CD14-positive monocyte (primary cell): ENCODE results near the gene OTOS. TPM values are rescaled to one million over a fixed set of nuclear protein-coding genes. Genes with fewer than 3 reads are reported as not detected.

ENCODE experiments used
- DNase-seq, 3 donors: peaks; one replicate each; pipeline ENCODE4 v3.0.0-alpha.2; 2011 to 2022
- H2AFZ ChIP-seq: 2 replicates; pipeline ENCODE4 v1.6.0; 2012; ENCODE audit warnings: mild to moderate bottlenecking, low read depth, low read length, inconsistent platforms; ENCODE audit not compliant: insufficient read depth, poor library complexity, severe bottlenecking
- H3K27ac ChIP-seq, 2 donors: 1 replicate in 1 of 2; 2 replicates in 1 of 2; pipeline ENCODE4 v1.5.1; 2012 to 2013; ENCODE audit warnings: low read length in 2 of 2, control low read depth in 1 of 2, inconsistent platforms in 1 of 2, low read depth in 1 of 2, mild to moderate bottlenecking in 1 of 2
- H3K27me3 ChIP-seq, 2 donors: one replicate each; pipeline versions ENCODE4 v1.6.0 to v1.6.1; 2011 to 2013; ENCODE audit warnings: low read length in 2 of 2; ENCODE audit not compliant: control insufficient read depth in 2 of 2, insufficient read depth in 2 of 2
- H3K36me3 ChIP-seq, 2 donors: replicated peaks in 1 of 2; 1 replicate in 1 of 2; 2 replicates in 1 of 2; pipeline versions ENCODE4 v1.5.1 to v1.6.1; 2012 to 2013; ENCODE audit warnings: low read length in 2 of 2, control low read depth in 1 of 2, inconsistent platforms in 1 of 2, mild to moderate bottlenecking in 1 of 2; ENCODE audit not compliant: insufficient read depth in 2 of 2, control insufficient read depth in 1 of 2
- H3K4me1 ChIP-seq, 2 donors: 1 replicate in 1 of 2; 2 replicates in 1 of 2; pipeline versions ENCODE4 v1.5.1 to v1.6.1; 2012 to 2013; ENCODE audit warnings: low read length in 2 of 2, control low read depth in 1 of 2, inconsistent platforms in 1 of 2, mild to moderate bottlenecking in 1 of 2, moderate library complexity in 1 of 2; ENCODE audit not compliant: insufficient read depth in 2 of 2, control insufficient read depth in 1 of 2
- H3K4me2 ChIP-seq: replicated peaks from 2 replicates; pipeline ENCODE3; 2012; ENCODE audit warnings: low read length, moderate library complexity, mild to moderate bottlenecking; ENCODE audit not compliant: poor library complexity, severe bottlenecking; ENCODE audit errors: extremely low read depth
- H3K4me3 ChIP-seq, 3 experiments: fragments of 200-600 bp in 1 of 3; sonication (generic) in 1 of 3; replicated peaks in 1 of 3; 1 replicate in 2 of 3; 2 replicates in 1 of 3; pipeline ENCODE4 v1.5.1; 2011 to 2013; ENCODE audit warnings: low read length in 3 of 3, mild to moderate bottlenecking in 3 of 3, control low read depth in 2 of 3, low read depth in 2 of 3, inconsistent platforms in 1 of 3, moderate library complexity in 1 of 3
- H3K79me2 ChIP-seq: 2 replicates; pipeline ENCODE4 v1.6.0; 2012; ENCODE audit warnings: mild to moderate bottlenecking, control low read depth, inconsistent platforms, low read length, moderate library complexity; ENCODE audit not compliant: insufficient read depth
- H3K9ac ChIP-seq: 2 replicates; pipeline ENCODE4 v1.6.0; 2017; ENCODE audit warnings: low read length, mild to moderate bottlenecking; ENCODE audit not compliant: insufficient read depth, poor library complexity, severe bottlenecking
- H3K9me3 ChIP-seq, 2 donors: replicated peaks in 1 of 2; 1 replicate in 1 of 2; 2 replicates in 1 of 2; pipeline versions ENCODE4 v1.5.1 to v1.6.1; 2012 to 2013; ENCODE audit warnings: low read length in 2 of 2, control low read depth in 1 of 2; ENCODE audit not compliant: control insufficient read depth in 1 of 2, insufficient read depth in 1 of 2
- H4K20me1 ChIP-seq: 2 replicates; pipeline ENCODE4 v1.6.0; 2012; ENCODE audit warnings: mild to moderate bottlenecking, low read length, control low read depth, moderate library complexity; ENCODE audit not compliant: insufficient read depth
- H3K27ac Mint-ChIP-seq, 7 donors: one replicate each; pipeline ENCODE4 v1.8.0; 2020; ENCODE audit warnings: mild to moderate bottlenecking in 7 of 7, mixed read lengths in 7 of 7, moderate library complexity in 6 of 7, inconsistent platforms in 2 of 7
- H3K27me3 Mint-ChIP-seq, 3 donors: one replicate each; pipeline ENCODE4 v1.8.0; 2021 to 2022; ENCODE audit warnings: low read depth in 3 of 3, mild to moderate bottlenecking in 3 of 3, mixed read lengths in 3 of 3, moderate library complexity in 3 of 3, inconsistent platforms in 1 of 3
- H3K36me3 Mint-ChIP-seq, 2 donors: one replicate each; pipeline ENCODE4 v1.8.0; 2020; ENCODE audit warnings: mixed read lengths in 2 of 2, inconsistent platforms in 1 of 2, mild to moderate bottlenecking in 1 of 2
- H3K4me1 Mint-ChIP-seq: one replicate; pipeline ENCODE4 v1.8.0; 2020; ENCODE audit warnings: mild to moderate bottlenecking, mixed read lengths
- H3K4me3 Mint-ChIP-seq, 2 donors: one replicate each; pipeline ENCODE4 v1.8.0; 2020; ENCODE audit warnings: mild to moderate bottlenecking in 2 of 2, mixed read lengths in 2 of 2, moderate library complexity in 1 of 2
- H3K9me3 Mint-ChIP-seq, 7 donors: one replicate each; pipeline ENCODE4 v1.8.0; 2020 to 2022; ENCODE audit warnings: mixed read lengths in 7 of 7, mild to moderate bottlenecking in 6 of 7, moderate library complexity in 6 of 7, inconsistent platforms in 2 of 7
- CTCF ChIP-seq: fragments of 200-600 bp; IDR thresholded peaks from one replicate; pipeline ENCODE4 v1.8.0; 2022; ENCODE audit warnings: antibody characterized with exemption, mild to moderate bottlenecking
- WGBS: methylation state at CpG from one replicate; pipeline ENCODE4 v1.1.5; 2013; ENCODE audit warnings: missing lambda C conversion rate; ENCODE audit not compliant: insufficient coverage; 5-methylcytosine and 5-hydroxymethylcytosine counted together
- intact Hi-C, 2 donors: fragments of 100-400 bp; cut with micrococcal nuclease; formaldehyde crosslinking; loops; one replicate each; pipeline versions ENCODE4 v1.15.0 to v1.15.1; 2023
- polyA plus RNA-seq, 3 donors: library from polyadenylated mRNA; depleted of rRNA in 1 of 3; unstranded in 2 of 3; stranded (reverse) in 1 of 3; fragments of 300-500 nt in 2 of 3; fragments of >200 nt in 1 of 3; fragmentation: Illumina TruSeq in 2 of 3; gene quantifications; 1 replicate in 2 of 3; 2 replicates in 1 of 3; pipeline ENCODE4 v1.2.3, GENCODE V29; 2012 to 2021

OTOS gene
- polyA plus RNA-seq, 3 donors = not detected

GRCh38 chr2:240154606-240155005 lies 14.1 kb upstream of the OTOS start:
- intact Hi-C loops = no loop called here
- 91% methylated on average over 4 of the region's 8 CpGs for whole genome bisulfite sequencing
- H3K27ac ChIP-seq = no peak overlapping the region
- Mint-ChIP-seq H3K27me3 (peaks cover 5 to 18% (median 6%) of the 10 kb centered on the region in 3 donors), H3K36me3 (no peaks in the 10 kb centered on the region), H3K27ac (no peak overlapping the region), H3K4me1 (no peaks in the 10 kb centered on the region), H3K4me3 (no peak overlapping the region), H3K9me3 (peaks cover 0 to 4% (median 0%) of the 10 kb centered on the region in 7 donors)
- TF ChIP-seq CTCF = no peak
- no peak overlapping the region for H3K4me2 ChIP-seq
- no peak overlapping the region for H3K9ac ChIP-seq
- DNase-seq = no peak
- no peaks in the 10 kb centered on the region for H3K27me3 ChIP-seq
- H4K20me1 ChIP-seq = no peaks in the 10 kb centered on the region
- H3K4me3 ChIP-seq = no peak overlapping the region
- no peaks in the 10 kb centered on the region for H3K4me1 ChIP-seq
- no peak overlapping the region for H2AFZ ChIP-seq
- no peaks in the 10 kb centered on the region for H3K9me3 ChIP-seq
- no peaks in the 10 kb centered on the region for H3K79me2 ChIP-seq
- no peaks in the 10 kb centered on the region for H3K36me3 ChIP-seq

- WGBS = no CpG with 5 or more reads among the region's 3 CpGs
- no peak overlapping the region for H3K27ac ChIP-seq
- no peaks in the 10 kb centered on the region for H3K36me3 Mint-ChIP-seq
- H3K4me2 ChIP-seq = no peak overlapping the region
- no peak overlapping the region for H3K4me3 ChIP-seq
- H3K27me3 ChIP-seq = no peaks in the 10 kb centered on the region
- H3K79me2 ChIP-seq = no peaks in the 10 kb centered on the region
- no peak overlapping the region for H3K9ac ChIP-seq
- intact Hi-C loops = no loop called here
- H3K4me1 ChIP-seq = no peaks in the 10 kb centered on the region
- no peak overlapping the region for H2AFZ ChIP-seq
- H3K9me3 Mint-ChIP-seq = peaks cover 0 to 4% (median 0%) of the 10 kb centered on the region in 7 donors
- H4K20me1 ChIP-seq = no peaks in the 10 kb centered on the region
- H3K36me3 ChIP-seq = no peaks in the 10 kb centered on the region
- no peak overlapping the region for H3K27ac Mint-ChIP-seq
- H3K27me3 Mint-ChIP-seq = peaks cover 5 to 16% (median 6%) of the 10 kb centered on the region in 3 donors
- no peak for DNase-seq
- no peak for TF ChIP-seq CTCF
- H3K4me1 Mint-ChIP-seq = no peaks in the 10 kb centered on the region
- no peaks in the 10 kb centered on the region for H3K9me3 ChIP-seq
- no peak overlapping the region for H3K4me3 Mint-ChIP-seq
These were observed 13.0 kb upstream of the OTOS start for GRCh38 chr2:240153418-240153817.
